Measurements from ENCODE around the gene TBX5.

Gene TBX5

DNA sequence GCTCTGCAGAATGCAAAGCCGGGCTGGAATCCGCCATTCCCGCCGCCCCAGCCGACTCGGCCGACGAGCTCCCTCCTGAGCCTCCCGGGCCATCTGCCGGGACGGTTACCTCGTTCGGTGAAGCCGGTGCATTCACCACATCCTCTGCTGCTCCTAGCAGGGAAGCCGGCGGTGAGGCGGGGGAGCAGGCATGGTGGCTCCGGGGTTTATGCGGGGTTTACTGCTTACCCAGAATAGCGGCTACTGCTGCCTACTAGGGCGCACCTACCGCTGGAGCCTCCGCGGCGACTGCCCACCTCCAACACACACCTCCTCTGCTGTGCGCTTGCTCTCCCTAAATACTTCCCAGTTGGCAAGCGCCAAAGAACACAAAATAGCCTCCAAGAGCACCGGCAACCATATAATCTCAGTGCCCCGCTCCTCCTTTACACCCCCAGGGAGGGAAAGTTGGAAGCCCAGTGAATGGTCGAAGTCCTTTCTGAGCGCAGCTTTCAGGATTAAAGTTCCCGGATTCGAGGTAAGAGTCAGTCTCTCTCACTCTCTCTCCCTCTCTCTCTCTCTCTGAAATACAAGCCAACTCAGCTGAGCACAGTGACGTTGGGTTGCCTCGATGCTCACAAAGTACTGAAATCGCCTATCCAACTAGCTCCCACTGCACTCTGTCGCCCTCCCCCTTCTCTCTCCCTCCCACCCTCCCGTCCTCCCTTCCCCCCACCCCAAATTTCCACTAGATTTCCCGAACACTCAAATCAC is at the start of gene TBX5:
TBX5 (minus strand) TSS at position 626 of the 753 bp plus-strand sequence. CDS start 2,246 bp downstream, outside the sequence.
- no peak for DNase-seq (ENCODE audit: low read depth)

- no peak for DNase-seq (ENCODE audit: low read depth)
These were observed 45.7 kb upstream of the TBX5 start for GRCh38 chr12:114451657-114452056.

DNA sequence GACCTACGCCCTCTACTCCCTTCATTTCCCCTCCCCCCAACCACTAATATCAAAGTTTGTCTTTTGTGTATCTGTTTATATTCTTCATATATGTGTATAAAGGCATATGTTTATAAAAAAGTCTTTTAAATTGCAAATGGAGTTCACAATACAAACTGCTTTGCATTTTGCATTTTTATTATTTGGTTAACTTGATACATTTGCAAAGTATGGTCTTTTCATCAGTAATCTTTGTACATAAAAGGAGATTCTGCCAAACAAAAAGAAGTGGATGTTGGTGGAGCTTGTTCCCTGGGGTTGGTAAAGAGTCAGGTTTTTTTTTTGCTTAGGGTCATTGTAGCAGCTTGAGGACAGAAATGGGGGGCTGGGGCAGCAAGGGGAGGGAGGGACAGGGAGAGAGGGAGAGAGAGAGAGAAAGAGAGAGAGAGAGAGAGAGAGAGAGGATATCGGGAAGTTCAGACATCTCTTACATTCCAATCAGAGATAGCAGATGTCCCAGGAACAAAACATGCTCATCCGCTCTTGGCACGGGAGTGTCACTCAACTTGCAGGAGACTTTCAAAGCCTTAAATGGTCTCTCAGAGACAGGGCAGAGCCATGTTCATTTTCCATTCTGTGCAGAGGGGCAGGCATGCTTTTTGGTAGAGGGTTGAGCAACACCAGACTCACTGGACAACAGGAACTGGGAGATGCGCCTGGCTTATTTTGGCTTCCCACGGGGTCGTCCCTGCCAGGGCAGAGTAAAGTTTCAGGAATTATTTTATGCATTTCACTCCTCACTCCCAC is 44.8 kb upstream of the TBX5 start:
- no peak for DNase-seq (ENCODE audit: low read depth)

DNA sequence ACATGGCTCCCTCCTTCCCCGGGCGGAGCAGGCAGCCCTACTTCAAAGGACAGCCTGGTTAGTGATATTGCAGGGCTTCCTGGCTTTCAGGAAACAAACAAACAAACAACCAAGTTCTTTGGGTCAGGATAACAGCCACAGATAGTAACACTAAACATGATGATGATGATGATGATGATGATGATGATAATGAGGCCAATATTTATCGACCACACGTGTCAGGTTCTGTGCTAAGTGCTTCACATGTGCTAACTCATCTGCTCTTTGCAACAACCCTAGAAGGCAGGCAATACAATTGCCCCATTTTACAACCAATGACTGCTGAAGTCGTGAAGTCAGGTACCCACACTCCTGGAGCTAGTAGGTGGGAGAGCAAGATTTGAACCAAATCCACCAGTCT is 44.1 kb upstream of the TBX5 start:
- no peak for DNase-seq (ENCODE audit: low read depth)

DNA sequence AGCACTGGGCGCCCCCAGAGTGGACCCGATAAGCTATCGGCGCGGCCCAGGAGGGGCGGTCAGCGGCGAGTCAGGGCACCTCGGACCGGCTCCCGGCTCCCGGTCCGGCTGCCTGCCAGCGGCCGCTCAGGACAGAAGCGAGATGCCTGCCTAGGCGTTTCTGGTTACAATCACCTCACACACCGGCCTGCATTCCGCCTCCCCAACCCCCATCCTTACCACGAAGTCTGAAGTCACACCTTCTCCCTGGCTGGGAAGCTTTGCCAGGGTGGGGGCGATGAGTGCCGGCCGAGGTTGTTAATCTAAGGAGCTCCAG is 42.6 kb upstream of the TBX5 start:
- no peak for DNase-seq (ENCODE audit: low read depth)

DNA sequence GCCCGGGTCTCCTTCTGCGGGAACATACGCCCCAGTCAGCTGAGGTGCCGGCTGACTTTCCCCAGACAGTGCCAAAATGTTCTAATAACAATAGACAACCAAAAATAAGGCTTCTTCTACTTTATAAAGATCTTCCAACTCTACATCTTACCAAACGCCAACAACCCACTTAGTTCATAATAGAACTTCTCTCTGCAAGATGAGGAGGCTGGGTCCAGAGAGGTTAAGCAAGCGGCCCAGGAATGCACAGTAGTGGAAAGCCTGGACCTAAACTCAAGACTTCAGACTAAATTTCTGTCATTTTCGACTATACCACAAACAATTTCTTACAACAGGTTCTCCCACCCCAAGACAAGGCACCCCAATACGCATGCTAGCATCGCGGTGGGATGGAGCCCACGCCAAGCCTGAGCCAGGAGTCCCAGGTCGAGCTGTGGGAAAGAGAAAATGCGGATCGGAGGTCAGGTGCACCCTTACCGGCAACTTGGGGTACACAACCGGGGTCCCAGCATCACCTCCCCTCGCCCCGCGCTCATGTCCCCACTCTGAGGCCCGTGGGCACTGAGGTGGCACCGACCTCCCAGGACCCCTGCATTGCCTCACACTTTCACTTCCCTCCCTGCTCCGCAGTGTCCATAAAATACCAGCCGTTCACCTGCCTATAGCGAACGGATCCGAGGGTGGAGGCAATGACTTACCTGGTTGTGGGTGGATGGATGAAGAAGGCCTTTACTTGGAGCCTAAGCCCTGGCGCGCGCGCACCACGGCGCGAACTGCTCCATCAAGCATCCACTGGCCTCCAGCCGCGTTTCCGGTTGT is 42.1 kb upstream of the TBX5 start:
- DNase-seq (ENCODE audit: low read depth), result no peak

GRCh38 chr12:114447274-114447716 is 41.4 kb upstream of the TBX5 start:
- DNase-seq (ENCODE audit: low read depth), result no peak

DNA sequence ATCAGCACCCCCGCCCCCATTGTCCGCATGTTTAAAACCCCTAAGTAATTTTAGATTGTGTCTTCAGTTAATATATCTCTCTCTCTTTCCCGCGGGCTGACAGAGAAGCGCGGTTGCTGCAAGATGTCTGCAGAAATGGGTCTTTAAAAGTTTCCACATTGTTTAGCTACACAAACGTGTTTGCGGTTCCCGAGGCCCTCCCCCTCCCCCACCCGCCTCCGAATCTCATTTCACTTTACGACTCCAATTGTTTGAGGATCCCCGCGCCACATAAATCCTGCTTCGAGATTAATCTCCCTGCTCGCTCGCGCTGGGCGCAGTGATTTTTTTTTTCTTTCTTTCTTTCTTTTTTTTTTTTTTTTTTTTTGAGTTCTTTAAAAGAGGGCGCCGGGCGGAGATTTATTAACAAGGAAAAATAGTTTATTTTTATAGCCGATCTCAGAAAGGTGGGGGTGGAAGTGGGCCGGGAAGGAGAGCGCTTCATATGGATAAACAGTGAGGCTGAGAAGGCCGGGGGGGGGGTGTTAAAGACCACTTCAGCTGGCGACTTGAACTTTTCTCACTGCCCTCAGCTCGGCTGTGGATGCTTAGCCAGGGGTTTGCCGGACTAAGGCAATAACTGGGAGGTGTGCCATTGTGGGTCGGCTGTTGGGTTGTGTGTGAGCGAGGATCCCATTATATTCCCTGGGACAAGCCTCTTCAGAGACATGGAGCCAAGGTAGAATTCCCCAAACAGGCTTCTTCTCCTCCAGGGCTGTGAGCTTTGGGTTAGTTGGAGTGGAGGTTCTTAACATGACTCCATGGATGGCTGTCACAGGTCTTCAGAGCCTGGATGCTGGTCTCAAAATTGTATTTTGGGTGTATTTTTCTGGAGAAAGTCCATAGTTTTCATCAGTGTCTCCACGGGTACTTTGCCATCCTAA is 39.7 kb upstream of the TBX5 start:
- no peak for DNase-seq (ENCODE audit: low read depth)

DNA sequence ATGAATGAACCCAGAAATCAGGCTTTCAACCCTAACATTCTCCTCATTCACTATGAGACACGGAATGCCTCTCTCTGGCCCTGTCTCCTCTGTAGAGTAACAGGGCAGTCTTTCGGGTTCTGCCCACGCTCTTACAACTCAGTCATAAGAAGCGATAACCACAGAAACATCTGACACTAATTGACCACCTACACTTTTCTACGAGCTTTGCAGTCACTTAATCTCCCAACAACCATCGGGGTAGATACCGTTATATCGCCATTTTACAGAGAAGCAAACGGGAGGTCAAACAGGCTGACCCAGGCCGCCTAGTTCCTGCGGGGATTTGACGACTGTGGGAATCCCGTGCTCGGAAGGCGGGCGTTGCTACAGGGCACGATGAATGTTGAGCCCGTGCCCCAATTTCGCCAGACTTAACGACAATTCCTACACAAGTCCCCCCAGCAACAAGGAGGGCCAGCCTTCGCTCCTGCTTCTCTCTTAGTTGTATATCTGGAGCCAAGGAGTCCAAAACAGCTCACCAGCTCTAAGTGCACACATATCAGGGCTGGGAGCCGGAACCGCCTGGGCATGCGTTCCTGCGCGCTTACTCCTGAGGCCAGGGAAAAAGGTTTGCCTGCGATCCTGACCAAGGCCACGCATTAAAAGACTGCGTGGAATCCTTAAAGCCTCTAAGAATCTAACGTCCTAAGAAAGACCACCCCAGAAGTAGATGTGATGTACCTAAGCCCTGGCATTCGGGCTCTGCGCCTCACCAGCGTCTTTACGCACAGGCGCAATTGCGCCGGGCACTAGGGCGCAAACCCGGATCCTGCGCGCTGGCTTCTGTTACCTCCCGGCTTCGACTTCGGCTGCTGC is 38.7 kb upstream of the TBX5 start:
- DNase-seq (ENCODE audit: low read depth), result no peak

DNA sequence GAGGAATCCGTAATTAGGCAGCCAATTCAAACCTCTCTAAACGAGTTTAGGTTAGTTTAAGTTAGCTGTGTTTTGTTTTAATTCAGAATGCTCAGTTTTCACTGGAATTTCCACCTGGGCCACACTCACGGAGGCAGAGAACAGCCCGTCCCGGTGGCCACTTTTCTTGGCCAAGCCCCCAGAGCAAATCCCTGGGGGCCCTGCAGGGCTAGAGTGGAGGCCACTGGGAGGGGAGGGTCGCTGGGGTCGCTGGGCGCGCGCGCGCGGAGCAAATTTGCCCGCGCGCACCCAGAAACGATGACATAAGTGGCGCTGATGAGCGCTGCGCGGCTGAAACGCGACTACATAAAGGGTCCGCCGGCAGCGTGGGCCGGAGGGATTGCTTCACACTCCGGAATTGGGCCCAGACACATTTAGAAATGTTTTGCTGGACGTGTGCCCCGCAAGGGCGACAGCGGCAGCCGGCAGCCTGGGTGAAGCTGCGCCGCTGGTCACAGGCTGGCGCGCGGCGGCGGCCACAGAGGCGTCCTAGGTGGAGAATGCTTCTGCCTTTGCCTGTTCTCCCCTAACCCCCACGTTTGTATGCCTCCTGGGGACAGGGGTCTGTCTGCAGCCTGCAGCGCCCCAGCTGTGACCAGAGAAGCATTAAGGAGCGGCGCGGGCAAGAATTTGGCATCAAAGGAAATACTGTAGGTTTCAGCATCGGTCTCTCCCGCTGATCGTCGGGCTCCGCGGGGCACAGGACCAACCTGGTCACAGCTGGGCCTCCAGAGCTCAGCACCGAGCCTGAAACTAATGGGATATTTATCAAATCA is 37.9 kb upstream of the TBX5 start:
- no peak for DNase-seq (ENCODE audit: low read depth)

GRCh38 chr12:114442578-114442977 is 36.6 kb upstream of the TBX5 start:
- no peak for DNase-seq (ENCODE audit: low read depth)

DNA sequence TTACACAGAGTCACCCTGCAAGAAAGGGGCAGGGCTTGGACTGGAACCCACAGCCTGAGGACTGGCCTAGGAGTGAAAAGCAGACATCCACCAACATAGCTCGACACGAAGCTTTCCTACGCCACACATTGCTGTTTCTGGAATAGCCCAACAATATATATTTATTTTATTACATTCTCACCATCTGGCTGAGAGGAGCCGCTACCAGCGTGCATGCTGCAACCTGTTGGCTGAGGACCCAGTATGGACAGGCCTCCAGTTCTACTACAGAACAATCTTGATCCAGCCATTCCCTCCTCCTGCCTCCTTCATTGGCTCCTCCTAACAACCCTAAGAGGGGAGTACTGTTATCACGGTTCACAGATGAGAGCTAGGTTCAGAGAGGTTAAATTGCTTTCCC is 35.6 kb upstream of the TBX5 start:
- no peak for DNase-seq (ENCODE audit: low read depth)

- no peak for DNase-seq (ENCODE audit: low read depth)
These were observed 35.1 kb upstream of the TBX5 start for GRCh38 chr12:114441039-114441383.

- no peak for DNase-seq (ENCODE audit: low read depth)
These were observed 34.5 kb upstream of the TBX5 start for GRCh38 chr12:114440270-114441038.

DNA sequence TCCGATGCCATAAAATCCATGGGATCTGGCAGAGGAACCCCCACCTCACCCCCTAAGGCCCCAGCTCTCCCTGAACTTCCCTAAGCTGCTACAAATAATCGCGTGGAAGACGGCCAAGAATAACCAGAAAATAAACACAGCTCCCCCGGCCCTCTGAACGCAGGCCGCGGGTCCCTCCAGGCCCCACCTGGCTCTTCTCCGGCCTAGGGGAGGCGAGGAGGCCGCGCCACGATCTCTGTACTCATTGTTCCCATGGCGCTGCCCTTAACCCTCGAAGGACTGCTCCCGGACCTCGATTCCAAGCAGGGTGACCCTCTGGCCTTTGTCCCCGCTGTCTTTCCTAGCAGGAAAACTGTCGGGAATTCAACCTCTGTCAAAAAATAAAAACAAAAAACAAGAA is 33.9 kb upstream of the TBX5 start:
- no peak for DNase-seq (ENCODE audit: low read depth)

GRCh38 chr12:114439261-114439683 is 33.3 kb upstream of the TBX5 start:
- DNase-seq (ENCODE audit: low read depth), result no peak

GRCh38 chr12:114438635-114439256 is 32.8 kb upstream of the TBX5 start:
- DNase-seq (ENCODE audit: low read depth), result no peak

- DNase-seq (ENCODE audit: low read depth), result no peak
These were observed 28.4 kb upstream of the TBX5 start for GRCh38 chr12:114434341-114434740.

DNA sequence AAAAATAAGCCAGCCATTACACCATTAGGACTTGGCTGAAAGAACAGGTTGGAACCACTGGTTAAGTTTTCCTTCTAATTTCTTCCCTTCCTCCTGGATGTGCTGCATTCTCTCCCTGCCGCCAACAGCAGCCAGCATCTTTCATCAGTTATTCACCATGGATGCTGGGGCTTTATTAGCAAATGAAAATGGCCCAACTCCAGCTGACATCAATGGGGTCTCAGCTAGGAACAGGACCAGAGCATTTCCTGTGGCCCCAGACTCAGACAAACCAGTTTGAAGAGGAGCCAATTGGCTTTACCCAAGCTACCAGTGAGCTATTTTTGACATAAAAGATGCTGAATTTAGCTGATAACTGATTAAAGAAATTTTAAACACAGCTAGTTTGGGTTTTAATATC is 26.0 kb upstream of the TBX5 start:
- no peak for DNase-seq (ENCODE audit: low read depth)
